Mesendoderm (in vitro differentiated cells): ENCODE measurements around the gene PSMD4.

Source experiments
- DNase-seq: peaks from one replicate; pipeline ENCODE4 v3.0.0; 2013
- H2AK5ac ChIP-seq: 2 replicates; pipeline ENCODE4 v1.6.1; 2013; ENCODE audit warnings: low read length, inconsistent platforms
- H2BK120ac ChIP-seq: 2 replicates; pipeline ENCODE4 v1.6.1; 2013; ENCODE audit warnings: low read depth, mild to moderate bottlenecking, low read length, moderate library complexity, mixed read lengths
- H2BK15ac ChIP-seq: replicated peaks from 2 replicates; pipeline ENCODE4 v1.6.1; 2013; ENCODE audit warnings: low read depth, mild to moderate bottlenecking, moderate library complexity
- H2BK5ac ChIP-seq: 2 replicates; pipeline ENCODE4 v1.6.1; 2013; ENCODE audit warnings: low read length, inconsistent platforms
- H3K18ac ChIP-seq: 2 replicates; pipeline ENCODE4 v1.6.1; 2013; ENCODE audit warnings: mild to moderate bottlenecking, low read length, mixed read lengths
- H3K23ac ChIP-seq: one replicate; pipeline ENCODE4 v1.6.1; 2013; ENCODE audit warnings: low read length
- H3K27ac ChIP-seq: 2 replicates; pipeline ENCODE4 v1.5.1; 2013; ENCODE audit warnings: low read depth, mild to moderate bottlenecking, inconsistent platforms, low read length, moderate library complexity
- H3K27me3 ChIP-seq: 2 replicates; pipeline ENCODE4 v1.6.1; 2013; ENCODE audit warnings: low read length, control low read depth, mild to moderate bottlenecking, inconsistent platforms; ENCODE audit not compliant: insufficient read depth, poor library complexity
- H3K36me3 ChIP-seq: 2 replicates; pipeline ENCODE4 v1.6.1; 2013; ENCODE audit warnings: low read length, inconsistent platforms; ENCODE audit not compliant: control insufficient read depth, insufficient read depth
- H3K4ac ChIP-seq: one replicate; pipeline ENCODE4 v1.6.1; 2013; ENCODE audit warnings: low read depth, mild to moderate bottlenecking, low read length, moderate library complexity
- H3K4me1 ChIP-seq: 2 replicates; pipeline ENCODE4 v1.6.1; 2013; ENCODE audit warnings: low read depth, low read length, inconsistent platforms; ENCODE audit not compliant: control insufficient read depth
- H3K4me2 ChIP-seq: 2 replicates; pipeline ENCODE4 v1.6.1; 2013; ENCODE audit warnings: low read length
- H3K4me3 ChIP-seq: 2 replicates; pipeline ENCODE4 v1.5.1; 2013; ENCODE audit warnings: mild to moderate bottlenecking, low read length
- H3K56ac ChIP-seq: one replicate; pipeline ENCODE4 v1.6.1; 2013; ENCODE audit warnings: low read length
- H3K79me1 ChIP-seq: 2 replicates; pipeline ENCODE4 v1.6.1; 2013; ENCODE audit warnings: low read length, inconsistent platforms
- H3K79me2 ChIP-seq: 2 replicates; pipeline ENCODE4 v1.6.1; 2013; ENCODE audit warnings: mild to moderate bottlenecking, low read length; ENCODE audit not compliant: control insufficient read depth, insufficient read depth
- H3K9ac ChIP-seq: 2 replicates; pipeline ENCODE4 v1.6.1; 2013; ENCODE audit warnings: low read length, inconsistent platforms
- H4K5ac ChIP-seq: one replicate; pipeline ENCODE4 v1.6.1; 2013; ENCODE audit warnings: low read length
- H4K8ac ChIP-seq: one replicate; pipeline ENCODE4 v1.6.1; 2013; ENCODE audit warnings: low read depth, mild to moderate bottlenecking, control low read depth, low read length, moderate library complexity
- WGBS: extraction: QIAGEN DNeasy Blood & Tissue Kit; methylation state at CpG from one replicate; pipeline ENCODE4 v1.1.7; 2013; ENCODE audit warnings: low lambda C conversion rate, missing lambda C conversion rate; ENCODE audit not compliant: insufficient coverage; ENCODE audit errors: extremely low coverage; 5-methylcytosine and 5-hydroxymethylcytosine counted together

PSMD4 gene

GRCh38 chr1:151286619-151287340 lies 32.2 kb downstream of the PSMD4 start:
- peaks cover 19% of the 10 kb centered on the region for H3K79me2 ChIP-seq
- no peaks in the 10 kb centered on the region for H3K4me1 ChIP-seq
- no peak overlapping the region for H3K27ac ChIP-seq
- no peak overlapping the region for H4K8ac ChIP-seq
- no peak overlapping the region for H4K5ac ChIP-seq
- no peaks in the 10 kb centered on the region for H3K27me3 ChIP-seq
- no peak overlapping the region for H3K18ac ChIP-seq
- H3K4me2 ChIP-seq, result no peak overlapping the region
- peaks cover 12% of the 10 kb centered on the region for H3K36me3 ChIP-seq
- H3K56ac ChIP-seq, result no peak overlapping the region
- no peak overlapping the region for H2AK5ac ChIP-seq
- no peak overlapping the region for H2BK5ac ChIP-seq
- H3K23ac ChIP-seq, result no peak overlapping the region
- no peak overlapping the region for H3K4me3 ChIP-seq
- H2BK120ac ChIP-seq, result no peak overlapping the region
- no CpG with 5 or more reads among the region's 10 CpGs for WGBS
- no peak overlapping the region for H3K4ac ChIP-seq
- H3K9ac ChIP-seq, result no peak overlapping the region
- no peak for DNase-seq
- peaks cover 20% of the 10 kb centered on the region for H3K79me1 ChIP-seq
- no peak overlapping the region for H2BK15ac ChIP-seq

DNA sequence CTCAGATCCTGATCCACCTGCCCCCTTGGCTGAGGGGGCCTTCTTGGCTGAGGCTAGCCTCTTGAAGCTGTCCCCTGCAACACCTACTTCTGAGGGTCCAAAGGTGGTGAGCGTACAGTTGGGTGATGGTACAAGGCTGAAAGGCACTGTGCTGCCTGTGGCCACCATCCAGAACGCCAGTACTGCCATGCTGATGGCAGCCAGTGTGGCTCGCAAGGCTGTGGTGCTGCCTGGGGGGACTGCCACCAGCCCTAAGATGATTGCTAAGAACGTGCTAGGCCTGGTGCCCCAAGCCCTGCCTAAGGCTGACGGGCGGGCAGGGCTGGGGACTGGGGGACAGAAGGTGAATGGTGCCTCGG lies 32.8 kb downstream of the PSMD4 start:
- Histone ChIP-seq H3K56ac (no peak overlapping the region), H2BK5ac (no peak overlapping the region), H3K4me1 (no peaks in the 10 kb centered on the region), H2AK5ac (no peak overlapping the region), H3K18ac (no peak overlapping the region), H3K79me1 (peaks cover 20% of the 10 kb centered on the region), H3K36me3 (peaks cover 12% of the 10 kb centered on the region), H3K4ac (no peak overlapping the region), H4K8ac (no peak overlapping the region), H3K79me2 (peaks cover 19% of the 10 kb centered on the region), H3K27ac (no peak overlapping the region), H3K4me3 (no peak overlapping the region), H3K27me3 (no peaks in the 10 kb centered on the region), H2BK15ac (no peak overlapping the region), H4K5ac (no peak overlapping the region), H2BK120ac (no peak overlapping the region), H3K23ac (no peak overlapping the region), H3K9ac (no peak overlapping the region), H3K4me2 (no peak overlapping the region)
- no CpG with 5 or more reads among the region's 7 CpGs for WGBS
- DNase-seq, result no peak

DNA sequence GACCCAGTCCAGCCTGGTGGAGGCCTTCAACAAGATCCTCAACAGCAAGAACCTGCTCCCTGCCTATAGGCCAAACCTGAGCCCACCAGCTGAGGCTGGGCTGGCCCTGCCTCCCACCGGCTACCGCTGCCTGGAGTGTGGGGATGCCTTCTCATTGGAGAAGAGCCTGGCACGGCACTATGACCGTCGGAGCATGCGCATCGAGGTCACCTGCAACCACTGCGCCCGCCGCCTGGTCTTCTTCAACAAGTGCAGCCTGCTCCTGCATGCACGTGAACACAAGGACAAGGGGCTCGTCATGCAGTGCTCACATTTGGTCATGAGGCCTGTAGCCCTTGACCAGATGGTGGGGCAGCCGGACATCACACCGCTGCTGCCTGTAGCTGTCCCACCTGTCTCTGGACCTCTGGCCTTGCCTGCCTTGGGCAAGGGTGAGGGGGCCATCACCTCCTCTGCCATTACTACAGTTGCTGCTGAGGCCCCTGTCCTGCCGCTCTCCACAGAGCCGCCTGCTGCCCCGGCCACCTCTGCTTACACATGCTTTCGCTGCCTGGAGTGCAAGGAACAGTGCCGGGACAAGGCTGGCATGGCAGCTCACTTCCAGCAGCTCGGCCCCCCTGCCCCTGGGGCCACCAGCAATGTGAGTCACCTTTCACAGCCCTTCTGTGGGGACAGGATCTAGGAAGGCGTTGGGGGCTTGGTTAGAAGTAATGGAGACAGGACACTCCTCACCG lies 33.4 kb downstream of the PSMD4 start:
- no peaks in the 10 kb centered on the region for H3K27me3 ChIP-seq
- H3K4me1 ChIP-seq, result no peaks in the 10 kb centered on the region
- WGBS, result no CpG with 5 or more reads among the region's 22 CpGs
- no peak overlapping the region for H3K56ac ChIP-seq
- no peak overlapping the region for H4K5ac ChIP-seq
- no peak overlapping the region for H3K4me2 ChIP-seq
- H2BK15ac ChIP-seq, result no peak overlapping the region
- H3K4me3 ChIP-seq, result no peak overlapping the region
- H3K9ac ChIP-seq, result no peak overlapping the region
- no peak overlapping the region for H2BK5ac ChIP-seq
- H2AK5ac ChIP-seq, result no peak overlapping the region
- no peak overlapping the region for H3K18ac ChIP-seq
- H3K36me3 ChIP-seq, result peaks cover 14% of the 10 kb centered on the region
- H3K4ac ChIP-seq, result no peak overlapping the region
- H2BK120ac ChIP-seq, result no peak overlapping the region
- no peak overlapping the region for H4K8ac ChIP-seq
- H3K79me1 ChIP-seq, result peaks cover 18% of the 10 kb centered on the region
- DNase-seq, result no peak
- H3K79me2 ChIP-seq, result peaks cover 18% of the 10 kb centered on the region
- H3K23ac ChIP-seq, result no peak overlapping the region
- H3K27ac ChIP-seq, result no peak overlapping the region

DNA sequence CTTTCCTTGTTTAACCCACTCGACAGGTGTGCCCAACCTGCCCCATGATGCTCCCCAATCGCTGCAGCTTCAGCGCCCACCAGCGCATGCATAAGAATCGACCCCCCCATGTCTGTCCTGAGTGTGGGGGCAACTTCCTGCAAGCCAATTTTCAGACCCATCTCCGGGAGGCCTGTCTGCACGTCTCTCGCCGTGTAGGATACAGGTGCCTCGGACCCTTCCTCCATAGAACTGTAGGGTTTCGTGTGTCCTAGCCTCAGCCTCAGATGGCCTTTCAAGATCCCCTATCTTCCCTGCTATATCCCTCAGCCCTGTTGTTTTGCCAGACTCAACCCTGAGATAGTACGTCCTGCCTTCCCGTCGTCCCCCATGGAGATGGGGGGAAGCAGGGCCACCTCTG lies 34.0 kb downstream of the PSMD4 start:
- no peak overlapping the region for H3K4me3 ChIP-seq
- H3K18ac ChIP-seq, result no peak overlapping the region
- no peak overlapping the region for H2BK5ac ChIP-seq
- no peak overlapping the region for H2AK5ac ChIP-seq
- no peak overlapping the region for H3K23ac ChIP-seq
- no peak for DNase-seq
- no peaks in the 10 kb centered on the region for H3K4me1 ChIP-seq
- no peak overlapping the region for H3K4ac ChIP-seq
- no peak overlapping the region for H4K8ac ChIP-seq
- H3K79me1 ChIP-seq, result peaks cover 14% of the 10 kb centered on the region
- H2BK15ac ChIP-seq, result no peak overlapping the region
- peaks cover 14% of the 10 kb centered on the region for H3K36me3 ChIP-seq
- no peak overlapping the region for H3K9ac ChIP-seq
- peaks cover 13% of the 10 kb centered on the region for H3K79me2 ChIP-seq
- H3K56ac ChIP-seq, result no peak overlapping the region
- no peak overlapping the region for H3K4me2 ChIP-seq
- no CpG with 5 or more reads among the region's 14 CpGs for WGBS
- no peak overlapping the region for H2BK120ac ChIP-seq
- H3K27me3 ChIP-seq, result no peaks in the 10 kb centered on the region
- H4K5ac ChIP-seq, result no peak overlapping the region
- no peak overlapping the region for H3K27ac ChIP-seq

DNA sequence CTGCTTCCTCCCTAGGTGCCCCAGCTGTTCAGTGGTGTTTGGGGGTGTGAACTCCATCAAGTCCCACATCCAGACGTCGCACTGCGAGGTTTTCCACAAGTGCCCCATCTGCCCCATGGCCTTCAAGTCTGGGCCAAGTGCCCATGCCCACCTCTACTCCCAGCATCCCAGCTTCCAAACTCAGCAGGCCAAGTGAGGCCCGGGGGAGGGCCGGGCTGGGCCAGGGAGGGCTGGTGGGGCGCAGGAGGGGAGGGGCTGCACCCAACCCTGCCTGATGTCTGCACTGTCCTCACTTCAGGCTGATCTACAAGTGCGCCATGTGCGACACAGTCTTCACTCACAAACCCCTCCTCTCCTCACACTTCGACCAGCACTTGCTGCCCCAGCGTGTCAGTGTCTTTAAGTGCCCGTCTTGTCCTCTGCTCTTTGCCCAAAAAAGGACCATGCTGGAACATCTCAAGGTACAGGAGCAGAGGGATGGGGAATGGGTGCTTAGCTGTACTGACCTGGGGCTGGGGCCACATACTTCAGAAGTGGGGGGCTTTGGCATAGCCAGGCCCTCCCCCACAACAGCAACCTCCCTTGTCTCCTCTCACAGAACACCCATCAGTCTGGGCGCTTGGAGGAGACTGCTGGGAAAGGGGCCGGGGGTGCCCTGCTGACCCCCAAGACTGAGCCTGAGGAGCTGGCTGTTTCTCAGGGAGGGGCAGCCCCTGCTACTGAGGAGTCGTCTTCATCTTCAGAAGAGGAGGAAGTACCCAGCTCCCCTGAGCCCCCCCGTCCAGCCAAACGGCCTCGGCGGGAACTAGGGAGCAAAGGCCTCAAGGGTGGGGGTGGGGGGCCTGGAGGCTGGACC lies 34.8 kb downstream of the PSMD4 start:
- no peak for DNase-seq
- Histone ChIP-seq H3K18ac (no peak overlapping the region), H3K36me3 (peaks cover 14% of the 10 kb centered on the region), H3K4me1 (no peaks in the 10 kb centered on the region), H3K4me3 (no peak overlapping the region), H2BK15ac (no peak overlapping the region), H3K56ac (no peak overlapping the region), H3K23ac (no peak overlapping the region), H2BK120ac (no peak overlapping the region), H3K79me1 (peaks cover 8% of the 10 kb centered on the region), H3K27ac (no peak overlapping the region), H3K4me2 (no peak overlapping the region), H3K9ac (no peak overlapping the region), H2BK5ac (no peak overlapping the region), H4K5ac (no peak overlapping the region), H3K4ac (no peak overlapping the region), H4K8ac (no peak overlapping the region), H3K27me3 (no peaks in the 10 kb centered on the region), H3K79me2 (peaks cover 5% of the 10 kb centered on the region), H2AK5ac (no peak overlapping the region)
- WGBS, result no CpG with 5 or more reads among the region's 18 CpGs
